GM18951 (cell line): ENCODE results near the gene RELN.
"Not testable (repeated sequence)": the region's sequence is repeated elsewhere in the genome, so short reads cannot be mapped to it uniquely, and the experiment has no call there.

ENCODE experiments used
- POLR2A ChIP-seq: IDR thresholded peaks from 4 replicates; pipeline ENCODE4 v1.6.1; 2011; ENCODE audit warnings: mild to moderate bottlenecking; ENCODE audit not compliant: insufficient read length, insufficient read depth; ENCODE audit errors: extremely low read depth
- in situ Hi-C: fragments of 300-500 bp; cut with MboI; formaldehyde crosslinking; loops from one replicate; pipeline ENCODE4 v1.12.0; 2022; ENCODE audit warnings: low sequenced_read_pairs, mixed read lengths, inconsistent platforms; ENCODE audit not compliant: unreplicated experiment

RELN gene

DNA sequence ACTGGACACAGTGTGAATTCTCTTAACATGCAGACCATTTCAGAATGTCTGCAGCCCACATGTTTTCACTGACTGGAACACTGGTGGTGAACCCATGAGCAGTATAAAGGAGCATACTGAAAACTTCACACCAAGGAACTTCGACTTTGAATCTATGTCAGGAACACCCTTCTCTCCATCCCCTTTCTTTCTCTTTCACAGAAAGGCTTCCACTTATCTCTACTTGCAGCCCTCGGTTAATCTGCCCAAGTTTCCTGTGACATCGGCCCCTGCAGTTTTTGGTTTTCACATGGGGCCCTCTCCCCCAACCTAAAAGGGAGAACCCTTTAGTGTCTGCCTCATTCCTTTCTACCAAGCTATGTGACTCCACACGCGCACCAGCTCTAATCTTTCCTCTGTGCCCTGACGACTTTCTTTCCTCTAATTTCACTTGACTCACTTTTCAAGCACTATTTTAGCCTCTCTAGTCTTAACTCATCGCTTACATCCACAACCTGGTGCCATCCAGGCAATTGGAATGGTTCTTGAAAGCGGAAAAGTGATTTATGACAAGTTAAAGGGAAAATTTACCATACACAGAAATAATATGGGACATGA is 70.1 kb downstream of the RELN start:
- in situ Hi-C loops: no loop called here
- no peak for TF ChIP-seq POLR2A

DNA sequence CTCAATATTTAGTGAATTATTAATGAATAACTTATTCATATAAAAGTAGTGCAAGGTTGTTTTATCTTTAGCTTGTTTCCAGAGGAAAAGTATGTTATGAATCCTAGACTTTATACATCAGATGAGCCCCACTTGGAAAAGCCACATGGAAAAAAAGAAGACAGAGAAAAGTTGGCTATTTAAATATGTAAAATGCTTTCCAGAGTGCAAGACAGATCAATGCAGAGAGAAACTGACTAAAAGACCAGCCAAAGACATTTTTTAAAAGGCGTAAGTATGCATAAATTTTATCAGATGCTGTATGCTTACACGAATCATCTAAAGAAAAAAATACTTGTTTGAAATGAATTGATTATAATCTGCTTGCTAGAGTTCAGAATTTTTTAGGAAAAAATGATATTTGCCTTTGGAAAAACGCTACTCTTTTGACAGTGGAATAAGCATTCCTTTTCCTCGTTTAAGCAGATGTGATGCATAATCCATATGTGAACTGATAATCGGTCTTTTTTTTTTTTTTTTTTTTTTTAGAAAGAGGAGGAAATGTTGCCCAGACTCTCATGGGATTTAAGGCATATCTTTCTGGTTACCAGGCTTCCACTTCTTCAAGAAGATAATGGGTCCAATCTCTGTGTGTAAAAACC is 70.7 kb downstream of the RELN start:
- in situ Hi-C loops: no loop called here
- TF ChIP-seq POLR2A: no peak

DNA sequence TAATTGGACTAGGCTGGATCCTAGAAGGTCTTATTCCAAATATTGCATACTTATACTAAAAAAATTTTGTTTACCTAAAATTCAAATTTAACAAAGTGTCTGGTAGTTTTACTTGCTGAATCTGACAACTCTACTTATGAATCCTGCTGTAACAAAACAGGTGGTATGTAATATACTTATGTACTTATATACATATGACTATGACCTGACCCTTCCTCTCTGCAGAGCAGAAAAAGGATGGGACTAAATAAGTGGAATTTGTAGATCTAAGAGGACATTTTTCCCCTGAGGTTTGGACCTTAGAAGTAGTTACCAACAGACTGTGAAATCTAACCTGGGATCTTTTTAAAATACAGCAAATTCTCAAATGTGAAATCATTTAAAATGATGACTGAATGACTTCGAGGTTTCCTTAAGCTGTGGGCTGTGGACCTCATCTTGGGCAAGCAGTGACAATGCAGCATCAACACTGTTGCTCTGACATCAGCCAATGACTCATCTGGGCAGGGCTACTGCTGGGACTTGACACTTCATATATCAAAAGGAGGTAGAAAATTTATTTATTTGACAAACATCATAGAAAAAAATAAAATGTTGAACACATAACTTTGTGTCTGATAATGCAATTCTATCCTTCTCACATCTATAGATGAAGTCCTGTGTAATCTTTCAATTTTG is 73.6 kb downstream of the RELN start:
- in situ Hi-C loops: no loop called here
- TF ChIP-seq POLR2A: no peak

DNA sequence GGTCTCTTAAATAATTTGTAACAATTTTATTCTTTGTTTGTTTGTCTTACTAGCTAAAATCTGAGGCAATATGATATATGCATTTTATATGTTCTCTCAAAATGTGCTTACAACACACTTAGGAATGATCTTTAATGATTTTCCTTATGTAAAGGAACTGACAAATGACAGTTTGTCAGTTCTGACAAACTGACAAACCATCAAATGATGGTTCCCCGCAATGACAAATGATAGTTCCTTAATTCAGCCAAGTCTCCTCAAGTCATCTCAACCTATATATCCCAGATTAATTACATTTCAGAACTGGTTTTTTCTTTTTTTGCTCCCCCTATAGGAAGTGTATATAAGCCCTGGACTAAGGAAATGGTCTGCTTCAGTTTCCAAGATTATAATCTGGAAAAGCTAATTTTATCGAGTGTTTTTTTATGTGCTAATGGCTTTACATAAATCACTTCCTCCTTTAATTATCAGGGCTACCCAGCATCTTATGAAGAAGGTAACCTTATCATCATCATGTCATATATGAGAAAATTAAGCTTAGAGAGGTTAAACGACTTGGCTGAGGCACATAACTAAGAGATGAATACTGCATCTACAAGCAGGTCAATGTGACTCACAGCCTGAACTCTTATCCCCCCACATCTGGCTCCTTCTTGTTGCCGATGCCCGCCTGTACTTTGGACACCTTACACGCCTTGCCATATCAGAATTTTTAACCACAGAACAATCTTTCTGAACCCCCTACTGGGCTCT is 75.1 kb downstream of the RELN start:
- TF ChIP-seq POLR2A: no peak
- in situ Hi-C loops: no loop called here

DNA sequence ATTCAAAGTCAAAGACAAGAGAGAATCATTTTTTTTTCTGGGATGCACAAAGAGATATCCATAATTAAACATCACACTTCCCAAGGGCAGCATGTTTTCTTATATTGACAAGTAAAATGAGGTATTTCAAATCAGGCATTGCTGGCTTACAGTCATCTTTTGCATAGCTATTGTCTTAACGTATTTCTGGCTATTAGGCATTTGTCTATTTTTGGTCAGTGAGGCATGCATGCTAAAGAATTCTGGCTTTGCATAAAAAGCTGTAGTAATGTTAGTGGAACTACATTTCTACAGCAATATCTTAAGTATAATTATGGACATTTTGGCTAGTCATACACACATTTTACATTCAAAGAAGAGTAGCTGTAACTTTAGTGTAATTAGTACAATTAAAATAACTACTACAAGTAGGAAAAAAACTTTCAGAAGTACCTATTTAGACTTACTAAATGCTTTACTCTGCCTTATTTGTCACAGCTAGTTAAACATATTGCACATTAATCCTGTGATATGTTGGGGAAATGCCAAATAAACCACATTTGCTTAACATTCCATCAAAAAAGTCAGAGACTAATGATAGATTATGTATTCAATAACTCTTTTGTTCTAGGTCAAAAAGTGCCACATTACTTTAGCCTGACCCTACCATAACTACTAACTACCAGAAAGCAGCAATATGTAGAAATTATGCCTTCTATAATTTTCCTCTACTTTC is 76.4 kb downstream of the RELN start:
- no peak for TF ChIP-seq POLR2A
- in situ Hi-C loops: no loop called here

DNA sequence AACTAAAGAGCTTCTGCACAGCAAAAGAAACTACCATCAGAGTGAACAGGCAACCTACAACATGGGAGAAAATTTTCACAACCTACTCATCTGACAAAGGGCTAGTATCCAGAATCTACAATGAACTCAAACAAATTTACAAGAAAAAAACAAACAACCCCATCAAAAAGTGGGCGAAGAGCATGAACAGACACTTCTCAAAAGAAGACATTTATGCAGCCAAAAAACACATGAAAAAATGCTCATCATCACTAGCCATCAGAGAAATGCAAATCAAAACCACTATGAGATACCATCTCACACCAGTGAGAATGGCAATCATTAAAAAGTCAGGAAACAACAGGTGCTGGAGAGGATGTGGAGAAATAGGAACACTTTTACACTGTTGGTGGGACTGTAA is 78.4 kb downstream of the RELN start:
- in situ Hi-C loops: not testable (repeated sequence)

DNA sequence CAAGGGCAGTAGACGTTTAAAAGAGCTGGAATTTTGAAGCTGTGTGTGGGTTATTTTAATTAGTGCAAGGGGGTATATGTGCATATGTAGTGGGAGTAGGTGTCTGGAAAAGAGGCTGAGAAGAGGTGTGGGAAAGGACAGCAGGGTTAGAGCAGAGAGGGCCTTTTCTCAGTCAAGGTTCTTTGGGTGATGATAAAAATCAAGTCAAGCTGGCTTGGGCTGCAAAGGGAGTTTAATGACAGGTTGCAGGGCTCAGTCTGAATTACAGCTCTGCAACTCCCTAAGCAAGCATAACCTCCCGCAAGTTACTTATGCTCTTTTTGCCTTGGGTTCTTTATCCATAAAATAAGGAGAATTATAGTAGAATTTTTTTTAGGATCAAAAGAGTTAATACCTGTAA is 83.5 kb downstream of the RELN start:
- no peak for TF ChIP-seq POLR2A
- in situ Hi-C loops: no loop called here

DNA sequence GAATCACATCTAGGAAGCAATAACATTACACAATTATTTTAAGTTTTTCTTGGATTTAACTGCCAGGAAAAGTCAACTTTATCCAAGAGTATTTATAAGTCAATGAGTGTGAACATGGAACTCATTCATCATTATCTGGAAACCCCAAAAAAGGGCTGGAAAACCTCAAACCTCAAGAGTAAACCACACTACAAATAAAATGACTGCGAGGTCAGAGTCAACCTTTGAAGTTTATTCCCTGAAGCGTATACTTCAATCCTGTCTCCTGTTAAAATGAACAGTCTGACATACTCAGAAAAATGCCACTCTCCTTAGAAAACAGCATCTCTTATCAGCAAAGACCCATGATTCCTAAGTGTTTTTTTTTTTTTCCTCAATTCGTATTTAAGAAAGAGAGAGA is 86.5 kb downstream of the RELN start:
- in situ Hi-C loops: no loop called here
- no peak for TF ChIP-seq POLR2A

DNA sequence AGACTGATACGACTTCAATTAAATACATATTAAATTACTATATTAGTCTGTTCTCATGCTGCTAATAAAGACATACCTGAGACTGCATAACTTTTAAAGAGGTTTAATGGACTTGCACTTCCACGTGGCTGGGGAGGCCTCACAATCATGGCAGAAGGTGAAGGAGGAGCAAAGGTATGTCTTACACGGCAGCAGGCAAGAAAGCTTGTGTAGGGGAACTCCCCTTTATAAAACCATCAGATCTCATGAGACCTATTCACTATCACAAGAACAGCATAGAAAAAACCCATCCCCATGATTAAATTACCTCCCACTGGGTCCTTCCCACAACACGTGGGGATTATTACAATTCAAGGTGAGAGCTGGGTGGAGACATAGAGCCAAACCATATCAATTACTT is 92.6 kb downstream of the RELN start:
- in situ Hi-C loops: not testable (repeated sequence)

DNA sequence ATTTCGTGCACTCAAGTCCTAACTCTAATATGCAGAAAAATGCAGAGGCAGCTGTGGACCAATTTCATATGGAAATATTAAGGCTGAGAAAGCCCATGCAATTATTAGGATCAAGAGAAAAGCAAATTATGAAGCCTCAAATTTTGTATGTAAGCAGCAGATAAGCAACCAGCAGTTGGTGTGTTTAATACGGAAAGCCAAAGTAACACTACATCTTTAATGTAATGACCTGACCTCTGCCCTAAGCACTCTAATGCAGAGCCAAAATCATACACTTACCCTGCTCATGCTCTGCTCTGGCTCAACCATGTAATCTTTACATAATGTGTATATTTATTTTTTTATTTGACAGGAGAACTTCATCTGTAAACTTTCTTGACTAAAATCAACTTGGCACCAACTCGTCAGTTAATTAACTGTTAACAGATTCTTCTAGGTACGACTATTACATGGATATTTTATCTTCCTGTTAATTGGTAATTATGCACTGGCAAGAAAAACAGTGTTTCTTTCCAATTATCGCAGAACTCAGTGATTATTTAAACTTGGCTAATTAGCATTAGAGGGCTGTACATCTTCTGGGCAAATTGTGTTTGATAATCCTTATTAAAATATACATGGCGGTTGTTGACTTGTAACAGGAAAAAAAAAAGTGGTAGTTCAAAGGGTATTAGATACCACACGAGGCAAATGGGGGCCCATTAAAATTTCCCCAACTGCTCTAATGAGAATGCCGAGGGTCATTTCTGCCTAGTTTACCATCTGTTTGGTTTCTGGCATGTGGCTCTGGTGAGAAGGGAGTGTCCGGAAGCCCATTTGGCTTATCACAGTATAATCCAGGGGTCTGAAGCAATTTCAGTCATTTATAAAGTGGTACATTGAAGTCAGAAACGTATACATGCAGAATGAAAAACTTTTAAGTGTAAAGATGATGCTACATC is 94.5 kb downstream of the RELN start:
- TF ChIP-seq POLR2A: no peak
- in situ Hi-C loops: no loop called here

DNA sequence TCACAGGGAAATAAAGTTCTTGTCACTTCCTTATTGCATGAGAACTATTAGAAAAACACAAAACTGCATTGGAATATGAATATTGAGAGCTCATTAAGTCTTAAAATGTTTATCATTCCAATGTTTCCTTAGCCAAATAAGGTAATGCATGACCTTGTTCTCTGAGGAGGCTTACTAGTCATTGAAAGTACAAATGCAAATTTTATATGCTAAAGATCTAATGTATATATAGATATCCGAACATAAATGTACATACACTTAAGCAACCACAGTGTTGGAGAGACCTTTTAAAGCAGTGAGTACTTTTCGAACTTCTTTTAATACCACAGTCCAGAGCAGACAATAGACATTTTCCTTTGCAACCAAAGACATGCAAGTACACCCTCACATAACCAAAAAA is 96.1 kb downstream of the RELN start:
- no peak for TF ChIP-seq POLR2A
- in situ Hi-C loops: no loop called here

DNA sequence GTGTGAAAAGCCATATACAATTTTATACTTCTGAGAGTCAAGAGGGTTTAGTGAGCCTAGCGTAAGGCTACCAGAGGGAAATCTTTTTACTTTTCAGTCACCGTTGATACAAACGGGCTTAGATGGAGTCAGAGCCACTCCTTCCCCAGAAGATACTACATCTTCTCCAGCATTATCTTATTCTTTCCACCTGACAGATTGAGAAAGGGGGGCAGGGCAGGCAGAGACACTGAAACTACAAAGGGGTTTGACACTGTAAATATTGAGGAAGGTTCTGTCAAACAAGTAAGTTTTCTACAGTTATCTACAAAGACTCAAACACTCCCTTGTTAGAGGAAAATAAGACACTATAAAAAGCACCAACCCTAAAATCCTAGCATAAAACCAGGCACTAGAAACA is 100.0 kb downstream of the RELN start:
- in situ Hi-C loops: no loop called here
- no peak for TF ChIP-seq POLR2A
